ENCODE results near the gene KSR1. TPM values are rescaled to one million over a fixed set of nuclear protein-coding genes. Genes with fewer than 3 reads are reported as not detected.

Gene KSR1
- total and polyA plus RNA-seq, 9 of the 15 experiments (the other 6 are each of a cell fraction or from before 2014, with no cell fraction given) = 1.4 to 51.7 (median 18.4) TPM

DNA sequence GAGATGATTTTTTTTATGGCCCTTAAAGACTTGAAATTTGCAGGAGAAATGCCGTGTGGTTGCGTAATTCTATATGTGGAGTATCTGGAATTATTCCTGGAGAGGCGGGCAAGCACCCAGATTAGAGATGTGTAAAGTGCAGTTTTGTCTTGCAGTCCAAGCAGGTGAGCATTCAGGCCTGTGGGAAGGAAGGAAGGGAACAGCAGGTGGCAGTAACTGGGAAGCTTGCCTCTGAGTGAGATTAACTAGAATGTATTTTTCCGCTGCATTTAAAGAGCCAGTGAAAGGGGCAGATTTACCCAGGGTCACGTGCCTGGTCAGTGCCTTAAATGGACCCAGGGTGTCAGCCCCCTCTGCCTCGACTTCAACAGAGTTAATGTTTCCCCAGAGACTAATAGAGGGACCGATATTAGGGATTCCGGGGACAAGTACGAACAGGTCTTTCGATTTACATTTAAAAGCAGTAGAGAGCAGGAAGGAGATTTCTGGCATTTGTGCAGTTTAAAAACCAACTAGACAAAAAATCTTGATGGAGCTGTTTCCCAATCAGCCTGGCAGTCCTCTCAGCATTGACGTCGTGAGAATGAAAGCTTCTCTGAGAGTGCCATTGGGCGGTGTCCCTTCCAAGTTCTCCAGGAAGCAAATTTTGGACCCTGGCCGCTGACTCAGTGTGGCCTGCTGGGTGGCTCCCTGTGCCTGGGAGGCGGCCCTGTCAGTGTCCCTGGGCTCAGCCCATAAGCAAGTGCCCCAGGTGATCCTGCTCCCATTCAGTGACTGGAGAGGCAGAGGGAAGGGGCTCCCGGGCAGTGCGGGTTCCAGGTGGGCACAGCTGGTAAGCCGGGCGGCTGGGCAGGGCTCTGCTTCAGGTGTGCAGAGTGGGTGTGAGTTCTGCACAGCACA lies 38.2 kb downstream of the KSR1 start:
- no peaks in the 10 kb centered on the region for H3K9me1 ChIP-seq (ENCODE audit: control insufficient read depth, insufficient read depth, low read length)
- peaks cover 8% of the 10 kb centered on the region; the same call in 2 of the 3 replicates for H3K36me3 ChIP-seq (ENCODE audit: control insufficient read depth, insufficient read depth, low read length)
- peaks cover 35 to 61% of the 10 kb centered on the region in 2 experiments for H3K4me1 ChIP-seq (replicated peaks in 1 of 2; ENCODE audit: control insufficient read depth in 2 of 2, insufficient read depth in 2 of 2, low read length in 2 of 2)
- H3K27me3 ChIP-seq (ENCODE audit: control insufficient read depth in 2 of 2, insufficient read depth in 2 of 2, low read length in 2 of 2) = no peaks in the 10 kb centered on the region
- H3K79me2 ChIP-seq (ENCODE audit: control insufficient read depth, insufficient read depth, low read length) = peaks cover 92% of the 10 kb centered on the region
- no peak overlapping the region for H2AFZ ChIP-seq (ENCODE audit: low read depth, low read length)
- 79% methylated on average over 16 of the region's 19 CpGs for WGBS (ENCODE audit: insufficient coverage, low coverage, missing lambda C conversion rate)
- H3K4me2 ChIP-seq (ENCODE audit: insufficient read depth, low read length) = no peak overlapping the region
- H3K4me3 ChIP-seq = no peak overlapping the region
- peak overlapping the region in 1 of 2 experiments; percentile 59; a peak in 2 of 4 replicates for H3K9ac ChIP-seq (ENCODE audit: insufficient read depth in 1 of 2, low read depth in 2 of 2, low read length in 2 of 2)
- ChIA-PET CTCF (ENCODE audit: low intra/inter-chr PET ratio) (interaction anchor here (0.6 to 0.7 kb wide), 2 partner anchors 75 to 420 kb away, joined by 3 read pairs; no protein-coding TSS in a partner anchor), POLR2A (interaction anchor here (0.6 to 0.7 kb wide), 2 partner anchors 104 to 140 kb away, joined by 3 read pairs; no protein-coding TSS in a partner anchor)
- ATAC-seq (no peak), DNase-seq (ENCODE audit: extremely low read depth in 1 of 4, low spot score in 3 of 4) (no peak), FAIRE-seq (no peak)
- H3K27ac ChIP-seq (ENCODE audit: extremely low read depth, low read depth, low read length) = no peak overlapping the region
- no TSS peak for BruUV-seq (replicated peaks)
- no peaks in the 10 kb centered on the region for H3K9me3 ChIP-seq (replicated peaks; ENCODE audit: control insufficient read depth, insufficient read depth, low read depth, low read length)
- intact Hi-C loops (cut with micrococcal nuclease) = loop anchor here (10.0 kb wide), 1 partner anchor 80 kb away; no protein-coding TSS in a partner anchor
- in situ Hi-C loops (cut with MboI) = no loop called here
- H4K20me1 ChIP-seq (replicated peaks; ENCODE audit: control insufficient read depth, insufficient read depth, low read length) = no peaks in the 10 kb centered on the region; the same call in 1 of the 2 replicates
- TF ChIP-seq DIDO1 (tag; IDR thresholded peaks at IDR 0.05; ENCODE audit: low read depth) (no peak), MAZ (CRISPR knock-in tag; conservative IDR thresholded peaks at IDR 0.05 in 1 of 2, IDR thresholded peaks at IDR 0.05 in 1 of 2) (no peak), CEBPG (CRISPR knock-in tag; IDR thresholded peaks at IDR 0.05) (no peak), CEBPG (tag; conservative IDR thresholded peaks at IDR 0.05 in 1 of 2, IDR thresholded peaks at IDR 0.05 in 1 of 2) (peak; percentile 34 to 72; a peak in 3 of 4 replicates), CEBPB (tag; IDR thresholded peaks at IDR 0.05) (peak; percentile 82), RAD21 (CRISPR knock-in tag; conservative IDR thresholded peaks at IDR 0.05 in 1 of 2, IDR thresholded peaks at IDR 0.05 in 1 of 2) (peak in 1 of 2 experiments; percentile 50; a peak in 2 of 4 replicates), BHLHE40 (IDR thresholded peaks at IDR 0.05; ENCODE audit: low read length) (peak; percentile 28; the same call in 1 of the 2 replicates)
- TF ChIP-seq, protein P1, sequence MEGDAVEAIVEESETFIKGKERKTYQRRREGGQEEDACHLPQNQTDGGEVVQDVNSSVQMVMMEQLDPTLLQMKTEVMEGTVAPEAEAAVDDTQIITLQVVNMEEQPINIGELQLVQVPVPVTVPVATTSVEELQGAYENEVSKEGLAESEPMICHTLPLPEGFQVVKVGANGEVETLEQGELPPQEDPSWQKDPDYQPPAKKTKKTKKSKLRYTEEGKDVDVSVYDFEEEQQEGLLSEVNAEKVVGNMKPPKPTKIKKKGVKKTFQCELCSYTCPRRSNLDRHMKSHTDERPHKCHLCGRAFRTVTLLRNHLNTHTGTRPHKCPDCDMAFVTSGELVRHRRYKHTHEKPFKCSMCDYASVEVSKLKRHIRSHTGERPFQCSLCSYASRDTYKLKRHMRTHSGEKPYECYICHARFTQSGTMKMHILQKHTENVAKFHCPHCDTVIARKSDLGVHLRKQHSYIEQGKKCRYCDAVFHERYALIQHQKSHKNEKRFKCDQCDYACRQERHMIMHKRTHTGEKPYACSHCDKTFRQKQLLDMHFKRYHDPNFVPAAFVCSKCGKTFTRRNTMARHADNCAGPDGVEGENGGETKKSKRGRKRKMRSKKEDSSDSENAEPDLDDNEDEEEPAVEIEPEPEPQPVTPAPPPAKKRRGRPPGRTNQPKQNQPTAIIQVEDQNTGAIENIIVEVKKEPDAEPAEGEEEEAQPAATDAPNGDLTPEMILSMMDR (IDR thresholded peaks at IDR 0.05 in 2 of 3, conservative IDR thresholded peaks at IDR 0.05 in 1 of 3; ENCODE audit: insufficient read depth in 2 of 3, low read depth in 1 of 3, low read length in 3 of 3) = peak; percentile 24 to 43 (median 40); a peak in 2 of 6 replicates
- TF ChIP-seq, protein P2, sequence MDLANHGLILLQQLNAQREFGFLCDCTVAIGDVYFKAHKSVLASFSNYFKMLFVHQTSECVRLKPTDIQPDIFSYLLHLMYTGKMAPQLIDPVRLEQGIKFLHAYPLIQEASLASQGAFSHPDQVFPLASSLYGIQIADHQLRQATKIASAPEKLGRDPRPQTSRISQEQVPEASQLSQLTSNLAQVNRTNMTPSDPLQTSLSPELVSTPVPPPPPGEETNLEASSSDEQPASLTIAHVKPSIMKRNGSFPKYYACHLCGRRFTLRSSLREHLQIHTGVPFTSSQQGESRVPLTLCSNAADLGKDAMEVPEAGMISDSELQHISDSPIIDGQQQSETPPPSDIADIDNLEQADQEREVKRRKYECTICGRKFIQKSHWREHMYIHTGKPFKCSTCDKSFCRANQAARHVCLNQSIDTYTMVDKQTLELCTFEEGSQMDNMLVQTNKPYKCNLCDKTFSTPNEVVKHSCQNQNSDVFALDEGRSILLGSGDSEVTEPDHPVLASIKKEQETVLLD (IDR thresholded peaks at IDR 0.05) = no peak
